PC-3 (cell line): ENCODE measurements around the gene ZNF382. TPM values are rescaled to one million over a fixed set of nuclear protein-coding genes. Genes with fewer than 3 reads are reported as not detected.

Experiments
- ATAC-seq: fragments of 200-7000 bp; cut with Tn5 transposase; 2 replicates; pipeline ENCODE4 v1.9.1; 2020; ENCODE audit warnings: mild to moderate bottlenecking, moderate library complexity
- BruUV-seq: library from RNA; stranded (reverse); fragments of 400-500 nt; replicated peaks from 2 replicates; lab custom pipeline; 2021; lab: Mats Ljungman, UMichigan
- CTCF ChIA-PET: fragments of 300-600 bp; sonication (Branson Sonifier 250); formaldehyde crosslinking; loops from one replicate; lab custom pipeline; 2022; ENCODE audit warnings: antibody characterized with exemption; lab: Charles Lee
- POLR2A ChIA-PET: fragments of 300-600 bp; sonication (Branson Sonifier 250); formaldehyde crosslinking; loops from one replicate; lab custom pipeline; 2022; ENCODE audit warnings: antibody characterized with exemption; ENCODE audit not compliant: unreplicated experiment; lab: Charles Lee
- DNase-seq: peaks from one replicate; pipeline ENCODE4 v3.0.0-alpha.2; 2015
- H2AFZ ChIP-seq: fragments of 300-600 bp; sonication (generic); 2 replicates; pipeline ENCODE4 v1.6.0; 2016; ENCODE audit warnings: antibody characterized with exemption, low read length
- H3F3A ChIP-seq: fragments of 300-600 bp; sonication (generic); one replicate; pipeline ENCODE4 v1.6.0; 2017; ENCODE audit warnings: antibody characterized with exemption, low read length, control low read depth, mild to moderate bottlenecking; ENCODE audit not compliant: unreplicated experiment
- H3K27ac ChIP-seq: fragments of 300-600 bp; sonication (generic); 2 replicates; pipeline ENCODE4 v1.5.1; 2016; ENCODE audit warnings: mild to moderate bottlenecking, low read length
- H3K27me3 ChIP-seq: fragments of 300-600 bp; sonication (generic); 2 replicates; pipeline ENCODE4 v1.6.1; 2016; ENCODE audit warnings: low read length, mixed read lengths
- H3K36me3 ChIP-seq: fragments of 300-600 bp; sonication (generic); 2 replicates; pipeline ENCODE4 v1.6.1; 2016; ENCODE audit warnings: low read depth, mixed run types, low read length, mixed read lengths
- H3K4me1 ChIP-seq: fragments of 300-600 bp; sonication (generic); 2 replicates; pipeline ENCODE4 v1.5.1; 2016; ENCODE audit warnings: low read length; ENCODE audit not compliant: insufficient read depth
- H3K4me2 ChIP-seq: fragments of 300-600 bp; sonication (generic); 2 replicates; pipeline ENCODE4 v1.6.0; 2016; ENCODE audit warnings: low read length
- H3K4me3 ChIP-seq: fragments of 300-600 bp; sonication (generic); 2 replicates; pipeline ENCODE4 v1.5.1; 2016; ENCODE audit warnings: mild to moderate bottlenecking, low read length, mixed read lengths
- H3K79me2 ChIP-seq: fragments of 300-600 bp; sonication (generic); 2 replicates; pipeline ENCODE4 v1.6.1; 2017; ENCODE audit warnings: low read length, mixed read lengths
- H3K9ac ChIP-seq: fragments of 300-600 bp; sonication (generic); 2 replicates; pipeline ENCODE4 v1.6.0; 2016; ENCODE audit warnings: mild to moderate bottlenecking, low read length
- H3K9me2 ChIP-seq: fragments of 300-600 bp; sonication (generic); replicated peaks from 2 replicates; pipeline ENCODE4 v1.6.1; 2016; ENCODE audit warnings: mixed run types, low read length, mixed read lengths
- H3K9me3 ChIP-seq: fragments of 300-600 bp; sonication (generic); 2 replicates; pipeline ENCODE4 v1.6.1; 2016; ENCODE audit warnings: low read length, mixed read lengths
- H4K20me1 ChIP-seq: fragments of 300-600 bp; sonication (generic); 2 replicates; pipeline ENCODE4 v1.6.1; 2016; ENCODE audit warnings: low read length, mixed read lengths
- CTCF ChIP-seq: fragments of 300-600 bp; sonication (generic); conservative IDR thresholded peaks from 2 replicates; pipeline ENCODE4 v1.5.1; 2017; ENCODE audit warnings: antibody characterized with exemption, low read depth, mild to moderate bottlenecking, low read length
- EZH2 ChIP-seq: fragments of 300-600 bp; sonication (generic); IDR thresholded peaks from one replicate; pipeline ENCODE4 v1.6.1; 2017; ENCODE audit warnings: antibody characterized with exemption, mild to moderate bottlenecking, low read length; ENCODE audit not compliant: unreplicated experiment
- EZH2phosphoT487 ChIP-seq: fragments of 300-600 bp; sonication (generic); IDR thresholded peaks from 2 replicates; pipeline ENCODE4 v1.6.1; 2018; ENCODE audit warnings: mild to moderate bottlenecking, antibody characterized with exemption, low read length, borderline replicate concordance
- intact Hi-C: fragments of 100-400 bp; cut with micrococcal nuclease; formaldehyde crosslinking; loops from 2 replicates; pipeline ENCODE4 v1.9.0; 2023
- total RNA-seq: library from RNA; depleted of rRNA; stranded (reverse); fragments of >200 nt; gene quantifications from 2 replicates; pipeline ENCODE4 v1.2.3, GENCODE V29; 2014

ZNF382 gene
- total RNA-seq, 1 experiment from 2014 or later: 0.91 TPM

DNA sequence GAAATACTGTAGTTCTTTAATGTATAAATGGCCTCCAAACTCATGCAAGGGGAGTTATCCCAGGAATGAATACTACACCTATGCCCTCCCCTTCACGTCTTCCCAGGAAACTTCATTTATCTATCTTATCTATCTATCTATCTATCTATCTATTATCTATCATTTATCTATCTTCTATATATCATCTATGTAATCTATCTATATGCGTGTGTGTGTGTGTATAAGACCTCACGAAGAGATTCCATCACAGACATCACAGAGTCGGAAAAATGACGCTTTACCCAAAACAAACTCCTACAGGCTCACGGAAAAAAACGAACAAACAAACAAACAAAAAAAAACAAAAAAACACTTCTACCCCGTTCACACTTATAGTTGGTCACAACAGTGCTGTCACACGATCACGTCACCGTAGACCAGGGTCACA, 32.5 kb upstream of the ZNF382 start:
- intact Hi-C loops: no loop called here

GRCh38 chr19:36573020-36573894, 31.9 kb upstream of the ZNF382 start, which contains the start of gene ZNF529:
TSS of gene ZNF529 (minus strand) at chr19:36573292. CDS start at chr19:36572346, 946 bp downstream.
- CTCF ChIA-PET: no interaction called here
- Histone ChIP-seq H3K4me1 (no peaks in the 10 kb centered on the region), H3K9me3 (no peaks in the 10 kb centered on the region), H3K4me3 (peak within 1 kb of the TSS; percentile 98), H3K27ac (peak within 1 kb of the TSS; percentile 35; the same call in 1 of the 2 replicates), H2AFZ (peak within 1 kb of the TSS; percentile 98), H3K9me2 (no peaks in the 10 kb centered on the region), H3K9ac (peak within 1 kb of the TSS; percentile 79), H4K20me1 (no peaks in the 10 kb centered on the region), H3K36me3 (peaks cover 52% of the 10 kb centered on the region), H3K27me3 (no peaks in the 10 kb centered on the region), H3K79me2 (peaks cover 34% of the 10 kb centered on the region), H3F3A (no peaks in the 10 kb centered on the region), H3K4me2 (peak within 1 kb of the TSS; percentile 85)
- no peak for TF ChIP-seq EZH2phosphoT487
- no peak for TF ChIP-seq EZH2
- no peak for TF ChIP-seq CTCF
- DNase-seq: peak; percentile 81
- BruUV-seq: no TSS peak
- intact Hi-C loops: no loop called here
- ATAC-seq: peak; percentile 97
- POLR2A ChIA-PET: no interaction called here

More for the DNA sequence above, 32.5 kb upstream of the ZNF382 start:
- no peaks in the 10 kb centered on the region for H3K27me3 ChIP-seq
- H3K9ac ChIP-seq: peak overlapping the region; percentile 79
- no peaks in the 10 kb centered on the region for H3K9me2 ChIP-seq
- H3F3A ChIP-seq: no peaks in the 10 kb centered on the region
- POLR2A ChIA-PET: no interaction called here
- peak overlapping the region; percentile 85 for H3K4me2 ChIP-seq
- no peak for ATAC-seq
- H4K20me1 ChIP-seq: no peaks in the 10 kb centered on the region
- H3K79me2 ChIP-seq: peaks cover 34% of the 10 kb centered on the region
- CTCF ChIA-PET: no interaction called here
- H3K9me3 ChIP-seq: no peaks in the 10 kb centered on the region
- peaks cover 57% of the 10 kb centered on the region for H3K36me3 ChIP-seq
- no peak for DNase-seq
- peak overlapping the region; percentile 35; the same call in 1 of the 2 replicates for H3K27ac ChIP-seq
- H3K4me1 ChIP-seq: no peaks in the 10 kb centered on the region
- H2AFZ ChIP-seq: peak overlapping the region; percentile 98
- peak overlapping the region; percentile 98 for H3K4me3 ChIP-seq
- TSS peak; percentile 72 for BruUV-seq
- TF ChIP-seq EZH2phosphoT487 (no peak), CTCF (no peak), EZH2 (no peak)
